CD4-positive, alpha-beta T cell treated with Interleukin-15 for 1 hour (primary cell): ENCODE results near the gene OTOP1.
"Not testable (repeated sequence)": the region's sequence is repeated elsewhere in the genome, so short reads cannot be mapped to it uniquely, and the experiment has no call there.

Experiments used
- DNase-seq: peaks from one replicate; pipeline ENCODE4 v3.0.0-alpha.2; 2020

OTOP1 gene

GRCh38 chr4:4227510-4228355 is 1.0 kb upstream of the OTOP1 start:
- no peak for DNase-seq

GRCh38 chr4:4225915-4226605 is 669 bp downstream of the OTOP1 start:
- no peak for DNase-seq

DNA sequence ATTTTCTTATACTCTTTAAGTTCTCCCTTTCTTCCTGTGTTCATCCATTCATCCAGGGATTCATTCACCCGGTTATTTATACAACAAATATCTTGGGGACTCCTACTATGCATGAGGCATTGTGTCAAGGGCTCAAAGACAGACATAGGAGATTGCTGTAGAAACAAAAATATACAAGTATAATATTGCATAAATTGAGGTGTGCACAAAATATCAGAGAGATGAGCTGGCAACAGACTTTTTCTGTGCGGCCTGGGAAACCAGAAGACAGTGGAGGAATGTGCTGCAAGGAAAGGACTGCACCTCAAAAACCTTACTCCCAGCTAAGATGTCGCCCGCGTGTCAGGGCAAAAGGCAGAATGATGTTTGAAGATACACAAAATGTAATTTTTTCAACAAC is 9.6 kb downstream of the OTOP1 start:
- no peak for DNase-seq

DNA sequence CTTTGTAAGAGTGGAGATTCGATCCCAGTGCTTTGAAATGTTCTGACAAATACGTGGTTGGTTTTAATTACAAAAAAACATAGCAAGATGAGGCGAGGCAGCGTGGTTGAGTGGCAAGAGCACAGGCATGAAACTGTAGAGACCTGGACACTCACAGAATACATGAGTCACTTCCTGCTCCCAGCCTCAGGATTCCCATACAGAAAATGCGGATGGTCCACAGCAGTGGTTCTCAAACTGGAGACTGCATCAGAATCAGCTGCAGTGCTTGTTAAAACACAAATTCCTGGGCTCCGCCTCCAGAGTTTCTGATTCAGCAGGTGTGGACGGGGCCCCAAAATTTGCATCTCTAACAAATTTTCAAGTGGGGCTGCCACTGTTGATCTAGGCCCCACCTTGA is 10.1 kb downstream of the OTOP1 start:
- no peak for DNase-seq

DNA sequence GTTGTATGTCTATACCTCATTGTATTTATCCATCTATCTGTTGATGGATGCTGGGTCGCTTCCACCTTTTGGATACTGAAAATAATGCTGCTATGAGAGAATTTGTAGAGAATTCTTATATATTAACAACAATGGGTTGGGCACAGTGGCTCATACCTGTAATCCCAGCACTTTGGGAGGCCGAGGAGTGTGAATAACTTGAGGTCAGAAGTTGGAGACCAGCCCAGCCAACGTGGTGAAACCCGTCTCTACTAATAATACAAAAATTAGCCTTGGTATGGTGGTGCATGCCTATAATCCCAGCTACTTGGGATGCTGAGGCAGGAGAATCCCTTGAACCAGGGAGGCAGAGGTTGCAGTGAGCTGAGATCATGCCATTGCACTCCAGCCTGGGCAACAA is 13.1 kb downstream of the OTOP1 start:
- DNase-seq: not testable (repeated sequence)

GRCh38 chr4:4206204-4206603 is 20.5 kb downstream of the OTOP1 start:
- DNase-seq: no peak

DNA sequence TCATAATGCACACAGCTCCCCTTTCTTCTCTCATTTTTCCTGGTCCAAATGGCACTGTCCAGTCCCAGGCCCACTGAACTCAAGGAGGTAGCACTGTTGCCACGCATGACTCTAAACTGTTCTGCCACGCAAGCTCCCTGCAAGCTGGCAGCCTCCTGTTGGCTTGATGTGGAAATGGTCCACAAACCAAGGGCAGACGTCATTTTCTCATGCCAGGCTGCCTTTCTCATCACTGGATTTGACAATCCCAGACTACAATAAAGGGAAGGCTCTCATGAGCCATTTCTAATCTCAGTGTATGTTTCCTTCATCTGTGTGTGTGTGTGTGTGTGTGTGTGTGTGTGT is 22.4 kb downstream of the OTOP1 start:
- no peak for DNase-seq

- DNase-seq: no peak
These were observed 22.9 kb downstream of the OTOP1 start for GRCh38 chr4:4203688-4204400.

GRCh38 chr4:4202510-4202909 is 24.2 kb downstream of the OTOP1 start:
- DNase-seq: no peak

GRCh38 chr4:4200624-4201023 is 26.1 kb downstream of the OTOP1 start:
- no peak for DNase-seq

GRCh38 chr4:4195354-4195753 is 31.4 kb downstream of the OTOP1 start:
- no peak for DNase-seq

DNA sequence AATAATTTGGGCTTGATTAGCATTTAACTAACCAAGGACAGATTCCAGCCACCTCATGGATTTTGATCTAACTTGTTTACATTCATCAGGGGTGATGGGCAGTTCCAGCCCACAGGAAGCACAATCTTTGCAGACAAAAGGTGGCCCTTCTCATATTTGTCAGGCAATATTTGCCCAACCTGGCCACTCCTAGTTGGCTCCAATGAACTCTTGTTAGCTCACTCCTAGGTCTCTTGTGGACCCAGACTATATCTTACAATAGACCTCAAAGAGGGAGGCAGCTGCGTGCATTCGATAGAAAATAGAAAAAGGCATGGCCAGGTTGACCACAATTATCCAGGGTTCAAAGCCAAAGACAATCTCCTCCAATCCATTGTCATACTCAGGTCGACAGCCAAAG is 38.2 kb downstream of the OTOP1 start:
- not testable (repeated sequence) for DNase-seq

- no peak for DNase-seq
These were observed 41.2 kb downstream of the OTOP1 start for GRCh38 chr4:4185528-4185927.

- DNase-seq: no peak
These were observed 43.7 kb downstream of the OTOP1 start for GRCh38 chr4:4182835-4183568.

GRCh38 chr4:4170596-4171150 is 56.1 kb downstream of the OTOP1 start:
- DNase-seq: no peak

DNA sequence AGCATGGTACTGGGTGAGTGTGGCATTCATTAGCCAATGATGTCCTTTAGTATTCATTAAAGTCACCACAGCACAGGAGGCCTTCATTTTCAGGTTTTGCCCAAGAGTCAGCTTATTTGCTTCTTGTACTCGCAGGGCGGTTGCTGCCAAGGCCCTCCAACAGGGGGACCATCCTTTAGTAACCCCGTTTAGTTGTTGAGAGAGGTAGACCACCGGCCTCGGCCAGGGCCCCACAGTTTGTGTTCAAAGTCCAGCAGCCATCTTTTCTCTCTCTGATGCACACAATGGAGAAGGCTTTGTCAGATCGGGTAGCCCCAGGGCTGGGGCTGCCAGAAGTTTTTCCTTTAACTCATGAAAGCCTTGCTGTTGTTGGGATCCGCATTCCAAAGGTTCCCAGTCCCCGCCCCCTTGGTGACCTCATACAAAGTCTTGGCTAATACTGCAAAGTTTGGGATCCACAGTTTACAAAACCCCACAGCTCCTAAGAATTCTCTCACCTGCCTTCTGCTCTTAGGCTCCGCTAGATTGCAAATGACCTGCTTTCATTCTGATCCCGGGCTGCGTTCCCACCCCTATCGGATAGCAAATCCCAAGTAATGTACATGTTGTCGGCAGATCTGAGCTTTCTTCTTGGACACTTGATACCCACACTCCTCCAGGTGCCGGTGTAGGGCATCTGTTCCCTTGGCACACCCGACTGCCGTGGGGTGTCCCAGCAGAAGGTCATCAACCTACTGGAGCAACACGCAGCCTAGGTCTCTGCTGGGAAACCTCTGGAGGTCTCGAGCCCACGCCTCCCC is 58.5 kb downstream of the OTOP1 start:
- DNase-seq: not testable (repeated sequence)

DNA sequence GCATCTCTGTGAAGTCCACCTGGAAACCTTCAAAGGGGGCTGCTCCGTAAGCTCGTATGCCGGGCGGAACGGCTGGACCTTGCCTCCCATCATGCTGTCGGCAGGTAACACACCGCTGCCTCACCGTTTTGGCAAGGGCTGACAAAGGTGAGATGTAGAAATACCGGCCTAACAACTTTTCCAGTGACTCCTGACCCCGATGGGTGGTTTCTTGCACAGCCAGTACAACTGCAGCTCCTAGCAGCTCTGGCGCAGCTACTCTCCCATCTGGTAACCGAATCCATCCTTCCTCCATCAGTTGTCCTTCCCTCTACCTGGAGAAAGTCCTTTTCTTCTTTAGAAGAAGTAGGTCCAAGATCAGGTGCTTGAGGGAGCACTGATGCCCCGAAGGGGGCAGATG is 59.7 kb downstream of the OTOP1 start:
- DNase-seq: not testable (repeated sequence)

DNA sequence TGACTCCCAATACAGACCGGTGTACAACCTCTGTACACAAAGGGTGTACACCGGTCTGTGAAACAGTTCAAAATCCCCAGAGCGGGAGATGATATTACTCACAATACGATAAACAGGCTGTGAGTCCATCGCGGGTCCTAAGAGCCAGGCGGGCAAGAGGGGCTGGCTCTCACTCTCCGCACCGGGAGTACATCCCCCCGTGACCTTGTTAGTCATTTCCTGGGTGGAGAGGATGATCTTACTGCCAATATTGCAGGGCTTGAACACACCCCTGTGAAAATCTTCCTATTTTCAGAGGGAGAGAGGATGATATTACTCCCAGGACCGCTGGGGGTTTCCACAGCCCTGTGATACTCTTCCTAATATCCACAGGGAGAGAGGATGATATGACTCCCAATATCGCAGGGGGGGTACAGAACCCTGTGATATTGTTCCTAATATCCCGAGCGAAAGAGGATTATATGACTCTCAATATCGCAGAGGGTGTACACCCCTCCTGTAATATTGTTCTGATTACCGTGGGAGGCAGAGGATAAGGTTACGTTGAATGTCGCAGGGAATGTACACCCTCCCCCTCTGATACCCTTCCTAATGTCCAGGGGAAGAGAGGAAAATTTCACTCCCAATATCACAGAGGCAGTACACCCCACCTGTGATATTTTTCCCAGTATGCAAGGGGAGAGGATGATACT is 60.9 kb downstream of the OTOP1 start:
- DNase-seq: not testable (repeated sequence)

DNA sequence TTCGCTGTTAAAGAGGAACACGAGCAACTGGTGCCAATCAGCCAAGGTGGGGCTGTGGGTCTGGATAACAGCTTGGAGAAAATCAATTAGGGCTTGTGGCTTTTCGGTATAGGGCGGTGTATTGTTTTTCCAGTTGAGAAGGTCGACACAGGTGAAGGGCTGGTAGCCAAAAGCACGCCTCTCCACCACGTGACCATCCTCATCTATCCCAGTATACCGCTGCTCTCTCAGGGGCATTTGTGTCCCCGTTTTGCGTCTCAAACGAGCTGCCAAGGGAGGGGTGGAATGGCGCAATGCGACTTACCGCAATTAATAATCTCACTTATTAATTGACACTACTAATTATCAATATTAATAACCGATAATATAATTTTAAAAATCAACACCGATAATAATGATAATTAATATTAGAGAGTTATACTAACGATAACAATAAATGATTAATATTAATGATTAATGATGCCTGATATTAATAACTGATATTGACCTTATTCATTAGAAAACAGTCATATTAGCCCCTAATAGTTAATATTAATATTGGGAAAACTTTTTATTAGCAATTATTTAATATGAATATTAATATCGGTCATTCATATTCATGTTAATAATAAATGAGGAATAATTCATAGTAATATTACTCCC is 62.1 kb downstream of the OTOP1 start:
- DNase-seq: not testable (repeated sequence)

GRCh38 chr4:4162186-4162585 is 64.5 kb downstream of the OTOP1 start:
- DNase-seq: not testable (repeated sequence)
